CD8-positive, alpha-beta memory T cell (primary cell): ENCODE measurements around the gene PCOLCE2. TPM values are rescaled to one million over a fixed set of nuclear protein-coding genes. Genes with fewer than 3 reads are reported as not detected.

Experiments used
- CTCF ChIA-PET: fragments of 350-600 bp; sonication (Branson Sonifier 250); formaldehyde crosslinking; loops from one replicate; lab custom pipeline; 2021; ENCODE audit warnings: antibody characterized with exemption; lab: Charles Lee
- POLR2A ChIA-PET: fragments of 350-600 bp; sonication (Branson Sonifier 250); formaldehyde crosslinking; loops from one replicate; lab custom pipeline; 2021; ENCODE audit warnings: antibody characterized with exemption; lab: Charles Lee
- DNase-seq, 5 donors: peaks; one replicate each; pipeline versions ENCODE4 v3.0.0 to v3.0.0-alpha.2; 2020 to 2022; ENCODE audit warnings: mixed read lengths in 1 of 5
- H3K27ac ChIP-seq: one replicate; pipeline ENCODE4 v1.7.0; 2013; ENCODE audit warnings: low read depth, mild to moderate bottlenecking, low read length, moderate library complexity
- H3K27me3 ChIP-seq: 2 replicates; pipeline ENCODE4 v1.7.0; 2013; ENCODE audit warnings: low read length, mild to moderate bottlenecking; ENCODE audit not compliant: insufficient read depth, poor library complexity, severe bottlenecking
- H3K36me3 ChIP-seq: 2 replicates; pipeline ENCODE4 v1.7.0; 2013; ENCODE audit warnings: mild to moderate bottlenecking, low read length, moderate library complexity; ENCODE audit not compliant: insufficient read depth
- H3K4me1 ChIP-seq: 2 replicates; pipeline ENCODE4 v1.7.0; 2013; ENCODE audit warnings: mild to moderate bottlenecking, low read length, moderate library complexity; ENCODE audit not compliant: insufficient read depth
- H3K4me3 ChIP-seq: 2 replicates; pipeline ENCODE4 v1.7.0; 2013; ENCODE audit warnings: mild to moderate bottlenecking, low read length
- H3K9me3 ChIP-seq: 2 replicates; pipeline ENCODE4 v1.7.0; 2013; ENCODE audit warnings: mild to moderate bottlenecking, low read length
- H3K27ac Mint-ChIP-seq, 8 donors: one replicate each; pipeline ENCODE4 v1.8.0; 2020 to 2021; ENCODE audit warnings: mixed read lengths in 8 of 8, mild to moderate bottlenecking in 6 of 8, inconsistent platforms in 3 of 8, moderate library complexity in 3 of 8
- H3K27me3 Mint-ChIP-seq, 2 donors: one replicate each; pipeline ENCODE4 v1.8.0; 2020 to 2021; ENCODE audit warnings: mixed read lengths in 2 of 2, mild to moderate bottlenecking in 1 of 2, moderate library complexity in 1 of 2
- H3K36me3 Mint-ChIP-seq, 3 donors: one replicate each; pipeline ENCODE4 v1.8.0; 2020 to 2021; ENCODE audit warnings: mixed read lengths in 3 of 3, inconsistent platforms in 1 of 3, mild to moderate bottlenecking in 1 of 3
- H3K4me1 Mint-ChIP-seq, 3 donors: one replicate each; pipeline ENCODE4 v1.8.0; 2020 to 2021; ENCODE audit warnings: mixed read lengths in 3 of 3, inconsistent platforms in 1 of 3, mild to moderate bottlenecking in 1 of 3
- H3K4me3 Mint-ChIP-seq, 7 donors: one replicate each; pipeline ENCODE4 v1.8.0; 2020 to 2021; ENCODE audit warnings: mixed read lengths in 7 of 7, mild to moderate bottlenecking in 6 of 7, moderate library complexity in 4 of 7, inconsistent platforms in 2 of 7
- H3K9me3 Mint-ChIP-seq, 5 donors: one replicate each; pipeline ENCODE4 v1.8.0; 2020 to 2022; ENCODE audit warnings: mixed read lengths in 5 of 5, mild to moderate bottlenecking in 3 of 5, moderate library complexity in 2 of 5, inconsistent platforms in 1 of 5
- polyA plus RNA-seq: library from polyadenylated mRNA; unstranded; fragments of 300-500 nt; fragmentation: Illumina TruSeq; gene quantifications from one replicate; pipeline ENCODE4 v1.2.3, GENCODE V29; 2021
- total RNA-seq, 2 experiments: library from RNA; stranded (reverse); gene quantifications; one replicate each; pipeline ENCODE4 v1.2.3, GENCODE V29; 2021

Gene PCOLCE2
- total and polyA plus RNA-seq, 3 experiments from 2014 or later = not detected

- H3K9me3 ChIP-seq = no peaks in the 10 kb centered on the region
- no peaks in the 10 kb centered on the region for H3K9me3 Mint-ChIP-seq
- CTCF ChIA-PET = no interaction called here
- no peak overlapping the region for H3K27ac ChIP-seq
- no peak overlapping the region for H3K4me3 ChIP-seq
- H3K27me3 ChIP-seq = no peaks in the 10 kb centered on the region
- POLR2A ChIA-PET = no interaction called here
- H3K36me3 ChIP-seq = no peaks in the 10 kb centered on the region
- peaks cover 0 to 15% of the 10 kb centered on the region in 2 donors for H3K27me3 Mint-ChIP-seq
- no peaks in the 10 kb centered on the region for H3K4me1 Mint-ChIP-seq
- H3K4me1 ChIP-seq = no peaks in the 10 kb centered on the region
- no peak overlapping the region for H3K4me3 Mint-ChIP-seq
- no peak overlapping the region for H3K27ac Mint-ChIP-seq
- DNase-seq = no peak
- H3K36me3 Mint-ChIP-seq = no peaks in the 10 kb centered on the region
Measured at GRCh38 chr3:142852009-142852408, 36.9 kb downstream of the PCOLCE2 start.

- Histone ChIP-seq H3K27ac (no peak overlapping the region), H3K9me3 (no peaks in the 10 kb centered on the region), H3K36me3 (no peaks in the 10 kb centered on the region), H3K4me1 (no peaks in the 10 kb centered on the region), H3K4me3 (no peak overlapping the region), H3K27me3 (no peaks in the 10 kb centered on the region)
- ChIA-PET CTCF (interaction anchor here (1.0 kb wide), 1 partner anchor 11 kb away, joined by 3 read pairs; no protein-coding TSS in a partner anchor), POLR2A (no interaction called here)
- H3K4me1 Mint-ChIP-seq = no peaks in the 10 kb centered on the region
- peaks cover 0 to 18% of the 10 kb centered on the region in 2 donors for H3K27me3 Mint-ChIP-seq
- no peak overlapping the region for H3K4me3 Mint-ChIP-seq
- H3K9me3 Mint-ChIP-seq = no peaks in the 10 kb centered on the region
- no peak for DNase-seq
- no peak overlapping the region for H3K27ac Mint-ChIP-seq
- no peaks in the 10 kb centered on the region for H3K36me3 Mint-ChIP-seq
Measured at GRCh38 chr3:142850395-142851023, 38.4 kb downstream of the PCOLCE2 start.

GRCh38 chr3:142849148-142849547, 39.7 kb downstream of the PCOLCE2 start:
- ChIA-PET CTCF (no interaction called here), POLR2A (no interaction called here)

GRCh38 chr3:142846779-142847577, 41.9 kb downstream of the PCOLCE2 start:
- POLR2A ChIA-PET = no interaction called here
- Mint-ChIP-seq H3K27ac (no peak overlapping the region), H3K9me3 (no peaks in the 10 kb centered on the region), H3K4me3 (no peak overlapping the region), H3K27me3 (peaks cover 1 to 18% of the 10 kb centered on the region in 2 donors), H3K36me3 (no peaks in the 10 kb centered on the region), H3K4me1 (no peaks in the 10 kb centered on the region)
- Histone ChIP-seq H3K27ac (no peak overlapping the region), H3K36me3 (no peaks in the 10 kb centered on the region), H3K9me3 (no peaks in the 10 kb centered on the region), H3K27me3 (no peaks in the 10 kb centered on the region), H3K4me3 (no peak overlapping the region), H3K4me1 (no peaks in the 10 kb centered on the region)
- CTCF ChIA-PET = interaction anchor here (0.9 kb wide), 1 partner anchor 9 kb away, joined by 3 read pairs; no protein-coding TSS in a partner anchor
- no peak for DNase-seq

More at GRCh38 chr3:142849148-142849547, 39.7 kb downstream of the PCOLCE2 start:
- Mint-ChIP-seq H3K9me3 (no peaks in the 10 kb centered on the region), H3K36me3 (no peaks in the 10 kb centered on the region), H3K27me3 (peaks cover 0 to 18% of the 10 kb centered on the region in 2 donors), H3K27ac (no peak overlapping the region), H3K4me1 (no peaks in the 10 kb centered on the region), H3K4me3 (no peak overlapping the region)
- DNase-seq = no peak
- H3K27ac ChIP-seq = no peak overlapping the region
- H3K36me3 ChIP-seq = no peaks in the 10 kb centered on the region
- H3K4me1 ChIP-seq = no peaks in the 10 kb centered on the region
- no peaks in the 10 kb centered on the region for H3K27me3 ChIP-seq
- H3K4me3 ChIP-seq = no peak overlapping the region
- H3K9me3 ChIP-seq = no peaks in the 10 kb centered on the region

- H3K4me1 ChIP-seq = no peaks in the 10 kb centered on the region
- no peaks in the 10 kb centered on the region for H3K36me3 ChIP-seq
- H3K4me3 Mint-ChIP-seq = no peak overlapping the region
- POLR2A ChIA-PET = no interaction called here
- CTCF ChIA-PET = no interaction called here
- H3K27me3 ChIP-seq = no peaks in the 10 kb centered on the region
- no peak overlapping the region for H3K27ac Mint-ChIP-seq
- no peaks in the 10 kb centered on the region for H3K9me3 Mint-ChIP-seq
- DNase-seq = no peak
- peaks cover 1 to 25% of the 10 kb centered on the region in 2 donors for H3K27me3 Mint-ChIP-seq
- no peaks in the 10 kb centered on the region for H3K9me3 ChIP-seq
- no peak overlapping the region for H3K27ac ChIP-seq
- H3K4me1 Mint-ChIP-seq = no peaks in the 10 kb centered on the region
- H3K36me3 Mint-ChIP-seq = no peaks in the 10 kb centered on the region
- H3K4me3 ChIP-seq = no peak overlapping the region
Measured at GRCh38 chr3:142844339-142844977, 44.4 kb downstream of the PCOLCE2 start.

GRCh38 chr3:142839831-142840230, 49.1 kb downstream of the PCOLCE2 start:
- DNase-seq = no peak
- H3K9me3 ChIP-seq = no peaks in the 10 kb centered on the region
- H3K4me3 ChIP-seq = no peak overlapping the region
- POLR2A ChIA-PET = no interaction called here
- H3K4me3 Mint-ChIP-seq = no peak overlapping the region
- CTCF ChIA-PET = interaction anchor here (1.2 to 1.3 kb wide), 2 partner anchors 10 to 11 kb away, joined by 3 read pairs; no protein-coding TSS in a partner anchor
- no peaks in the 10 kb centered on the region for H3K36me3 ChIP-seq
- H3K4me1 ChIP-seq = no peaks in the 10 kb centered on the region
- peaks cover 10 to 39% of the 10 kb centered on the region in 2 donors for H3K27me3 Mint-ChIP-seq
- H3K4me1 Mint-ChIP-seq = no peaks in the 10 kb centered on the region
- no peaks in the 10 kb centered on the region for H3K27me3 ChIP-seq
- H3K9me3 Mint-ChIP-seq = no peaks in the 10 kb centered on the region
- H3K36me3 Mint-ChIP-seq = no peaks in the 10 kb centered on the region
- H3K27ac Mint-ChIP-seq = no peak overlapping the region
- H3K27ac ChIP-seq = no peak overlapping the region

- Histone ChIP-seq H3K4me1 (no peaks in the 10 kb centered on the region), H3K4me3 (no peak overlapping the region), H3K36me3 (no peaks in the 10 kb centered on the region), H3K27ac (no peak overlapping the region), H3K27me3 (no peaks in the 10 kb centered on the region), H3K9me3 (no peaks in the 10 kb centered on the region)
- Mint-ChIP-seq H3K27ac (no peak overlapping the region), H3K27me3 (peaks cover 9 to 47% of the 10 kb centered on the region in 2 donors), H3K4me1 (no peaks in the 10 kb centered on the region), H3K4me3 (no peak overlapping the region), H3K36me3 (no peaks in the 10 kb centered on the region), H3K9me3 (no peaks in the 10 kb centered on the region)
- DNase-seq = no peak
- CTCF ChIA-PET = interaction anchor here (1.1 kb wide), 1 partner anchor 10 kb away, joined by 3 read pairs; no protein-coding TSS in a partner anchor
- POLR2A ChIA-PET = no interaction called here
Measured at GRCh38 chr3:142837526-142837925, 51.4 kb downstream of the PCOLCE2 start.
